ENCODE results near the gene TSPEAR. TPM values are rescaled to one million over a fixed set of nuclear protein-coding genes. Genes with fewer than 3 reads are reported as not detected.
A peak's percentile ranks its signal among the peaks of the same experiment; 100 is the strongest.

Gene TSPEAR
- total RNA-seq, 1 donor from 2014 or later: not detected

DNA sequence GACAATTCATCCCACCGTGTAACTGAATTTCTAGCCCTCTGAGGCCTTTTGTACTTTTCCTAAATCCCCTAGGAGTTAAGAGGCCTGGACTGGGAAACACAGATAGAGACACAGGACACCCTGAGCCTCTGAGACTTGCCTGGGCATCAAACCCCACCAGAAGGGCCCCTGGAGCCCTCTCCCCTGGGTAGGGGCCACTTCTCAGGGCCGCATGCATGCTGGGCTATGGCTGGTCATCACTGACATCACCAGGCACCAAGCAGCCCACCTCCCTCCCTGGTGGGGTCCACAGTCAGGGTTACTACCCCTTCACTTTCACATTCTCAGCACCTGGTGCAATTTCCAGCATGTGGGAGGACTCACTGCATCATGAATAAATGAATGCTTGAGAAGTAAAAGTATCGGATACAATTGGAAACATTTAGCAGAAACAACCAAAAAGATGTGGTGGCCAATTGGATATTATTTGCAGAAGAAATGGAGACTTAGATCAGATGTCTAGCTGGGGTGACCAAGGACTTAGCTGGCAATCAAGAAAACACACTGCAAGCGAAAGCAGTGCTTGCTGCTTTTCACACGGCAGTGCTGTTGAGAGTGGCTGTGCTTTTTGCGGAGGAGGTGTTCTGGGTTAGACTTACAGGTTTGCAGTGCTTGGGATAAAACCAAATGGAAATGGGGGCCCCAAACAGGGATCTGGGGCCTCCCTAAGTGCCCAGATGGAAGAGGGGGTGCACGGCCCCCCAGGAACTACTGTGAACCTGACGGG lies 111.9 kb downstream of the TSPEAR start:
- Mint-ChIP-seq H3K27ac (no peak overlapping the region), H3K27me3 (peaks cover 2% of the 10 kb centered on the region), H3K4me1 (ENCODE audit: low read depth) (no peaks in the 10 kb centered on the region), H3K4me3 (ENCODE audit: low read depth) (no peak overlapping the region), H3K36me3 (ENCODE audit: insufficient read depth) (no peaks in the 10 kb centered on the region), H3K9me3 (ENCODE audit: low read depth) (peaks cover 10% of the 10 kb centered on the region)
- no peak for DNase-seq (ENCODE audit: low spot score, unreplicated experiment)
- TF ChIP-seq, protein P1, sequence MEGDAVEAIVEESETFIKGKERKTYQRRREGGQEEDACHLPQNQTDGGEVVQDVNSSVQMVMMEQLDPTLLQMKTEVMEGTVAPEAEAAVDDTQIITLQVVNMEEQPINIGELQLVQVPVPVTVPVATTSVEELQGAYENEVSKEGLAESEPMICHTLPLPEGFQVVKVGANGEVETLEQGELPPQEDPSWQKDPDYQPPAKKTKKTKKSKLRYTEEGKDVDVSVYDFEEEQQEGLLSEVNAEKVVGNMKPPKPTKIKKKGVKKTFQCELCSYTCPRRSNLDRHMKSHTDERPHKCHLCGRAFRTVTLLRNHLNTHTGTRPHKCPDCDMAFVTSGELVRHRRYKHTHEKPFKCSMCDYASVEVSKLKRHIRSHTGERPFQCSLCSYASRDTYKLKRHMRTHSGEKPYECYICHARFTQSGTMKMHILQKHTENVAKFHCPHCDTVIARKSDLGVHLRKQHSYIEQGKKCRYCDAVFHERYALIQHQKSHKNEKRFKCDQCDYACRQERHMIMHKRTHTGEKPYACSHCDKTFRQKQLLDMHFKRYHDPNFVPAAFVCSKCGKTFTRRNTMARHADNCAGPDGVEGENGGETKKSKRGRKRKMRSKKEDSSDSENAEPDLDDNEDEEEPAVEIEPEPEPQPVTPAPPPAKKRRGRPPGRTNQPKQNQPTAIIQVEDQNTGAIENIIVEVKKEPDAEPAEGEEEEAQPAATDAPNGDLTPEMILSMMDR (IDR thresholded peaks at IDR 0.05; ENCODE audit: unreplicated experiment): no peak

DNA sequence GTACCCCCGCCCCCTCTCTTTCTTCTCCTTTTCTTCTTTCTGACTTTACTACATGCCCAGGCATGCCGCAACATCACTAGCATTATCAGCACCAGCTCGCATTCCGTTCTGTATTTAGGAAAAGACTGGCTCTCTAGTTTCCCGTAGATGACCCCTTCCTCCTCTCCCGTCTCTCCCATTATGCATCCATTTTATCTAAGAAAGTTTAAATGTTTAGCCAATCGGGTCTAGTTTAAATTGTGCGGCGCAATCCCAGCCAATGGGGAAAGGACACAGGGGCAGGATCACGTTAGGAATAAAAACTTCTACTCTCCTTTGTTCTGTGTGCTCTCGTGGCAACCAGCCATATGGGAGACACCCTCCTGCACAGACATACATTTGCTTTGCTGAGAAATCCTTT lies 113.3 kb downstream of the TSPEAR start:
- Mint-ChIP-seq H3K4me1 (ENCODE audit: low read depth) (peaks cover 7% of the 10 kb centered on the region), H3K27ac (no peak overlapping the region), H3K27me3 (peaks cover 2% of the 10 kb centered on the region), H3K9me3 (ENCODE audit: low read depth) (peaks cover 5% of the 10 kb centered on the region), H3K4me3 (ENCODE audit: low read depth) (no peak overlapping the region), H3K36me3 (ENCODE audit: insufficient read depth) (no peaks in the 10 kb centered on the region)
- DNase-seq (ENCODE audit: low spot score, unreplicated experiment): no peak
- TF ChIP-seq, protein P1 (IDR thresholded peaks at IDR 0.05; ENCODE audit: unreplicated experiment): no peak

GRCh38 chr21:44596068-44596725 lies 115.2 kb downstream of the TSPEAR start:
- H3K9me3 Mint-ChIP-seq (ENCODE audit: low read depth): peaks cover 5% of the 10 kb centered on the region
- H3K36me3 Mint-ChIP-seq (ENCODE audit: insufficient read depth): no peaks in the 10 kb centered on the region
- TF ChIP-seq, protein P1 (IDR thresholded peaks at IDR 0.05; ENCODE audit: unreplicated experiment): no peak
- H3K27ac Mint-ChIP-seq: no peak overlapping the region
- peaks cover 7% of the 10 kb centered on the region for H3K4me1 Mint-ChIP-seq (ENCODE audit: low read depth)
- H3K27me3 Mint-ChIP-seq: no peaks in the 10 kb centered on the region
- no peak overlapping the region for H3K4me3 Mint-ChIP-seq (ENCODE audit: low read depth)
- no peak for DNase-seq (ENCODE audit: low spot score, unreplicated experiment)

- Mint-ChIP-seq H3K4me3 (ENCODE audit: low read depth) (no peak overlapping the region), H3K9me3 (ENCODE audit: low read depth) (peaks cover 5% of the 10 kb centered on the region), H3K36me3 (ENCODE audit: insufficient read depth) (no peaks in the 10 kb centered on the region), H3K4me1 (ENCODE audit: low read depth) (peaks cover 7% of the 10 kb centered on the region), H3K27me3 (no peaks in the 10 kb centered on the region), H3K27ac (no peak overlapping the region)
- no peak for DNase-seq (ENCODE audit: low spot score, unreplicated experiment)
- TF ChIP-seq, protein P1 (IDR thresholded peaks at IDR 0.05; ENCODE audit: unreplicated experiment): no peak
Observed at GRCh38 chr21:44595524-44595923, 115.8 kb downstream of the TSPEAR start.

GRCh38 chr21:44594406-44594916 lies 116.9 kb downstream of the TSPEAR start:
- Mint-ChIP-seq H3K27me3 (no peaks in the 10 kb centered on the region), H3K9me3 (ENCODE audit: low read depth) (peaks cover 5% of the 10 kb centered on the region), H3K4me1 (ENCODE audit: low read depth) (peaks cover 7% of the 10 kb centered on the region), H3K4me3 (ENCODE audit: low read depth) (no peak overlapping the region), H3K27ac (peak overlapping the region; percentile 34), H3K36me3 (ENCODE audit: insufficient read depth) (no peaks in the 10 kb centered on the region)
- DNase-seq (ENCODE audit: low spot score, unreplicated experiment): no peak
- TF ChIP-seq, protein P1 (IDR thresholded peaks at IDR 0.05; ENCODE audit: unreplicated experiment): no peak
